DMS114 treated with DMSO at 0.1 percent for 48 hours (cell line): ENCODE results near the gene RIOX2.
"Not testable (repeated sequence)": the region's sequence is repeated elsewhere in the genome, so short reads cannot be mapped to it uniquely, and the experiment has no call there.

ENCODE experiments used
- DNase-seq: peaks from one replicate; lab custom pipeline; 2025; ENCODE audit not compliant: unreplicated experiment; lab: John Stamatoyannopoulos, UW

The RIOX2 gene

DNA sequence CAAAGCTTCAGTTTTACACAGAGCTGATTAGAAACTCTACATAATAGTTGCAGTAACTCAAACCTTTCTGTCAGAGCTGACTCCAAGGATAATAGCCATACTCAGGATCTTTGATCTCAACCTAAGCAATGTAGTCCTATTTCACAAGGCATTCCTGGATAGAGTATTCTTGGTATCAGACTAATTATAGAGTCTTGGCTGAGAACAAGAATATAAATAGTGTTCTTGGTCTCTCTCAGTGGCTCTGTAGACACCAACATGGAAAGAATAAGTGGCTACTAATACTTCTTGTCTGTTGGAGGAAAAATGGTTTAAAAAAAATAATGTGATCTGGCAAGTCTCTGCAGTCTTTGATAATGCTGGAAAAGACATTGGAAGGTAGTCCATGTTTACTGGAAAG lies 55.7 kb downstream of the RIOX2 start:
- no peak for DNase-seq

DNA sequence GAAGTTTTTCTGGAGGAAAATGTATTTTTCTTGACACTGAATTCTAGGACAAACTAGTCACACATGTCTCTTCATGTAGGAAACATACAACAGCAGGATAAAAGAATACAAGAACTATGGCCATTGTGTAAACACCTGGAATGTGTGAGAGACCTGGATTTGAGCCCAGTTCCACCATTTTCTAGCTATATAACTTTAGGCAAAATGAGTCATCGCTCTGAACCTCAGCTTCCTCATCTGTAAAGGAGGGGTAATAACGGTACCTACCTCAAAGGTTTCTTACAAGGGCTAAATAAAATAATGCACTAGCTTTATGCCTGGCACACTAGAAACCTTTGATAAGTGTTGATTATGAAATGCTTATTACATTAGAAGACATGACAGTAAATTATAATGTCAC lies 57.8 kb downstream of the RIOX2 start:
- DNase-seq, result no peak

DNA sequence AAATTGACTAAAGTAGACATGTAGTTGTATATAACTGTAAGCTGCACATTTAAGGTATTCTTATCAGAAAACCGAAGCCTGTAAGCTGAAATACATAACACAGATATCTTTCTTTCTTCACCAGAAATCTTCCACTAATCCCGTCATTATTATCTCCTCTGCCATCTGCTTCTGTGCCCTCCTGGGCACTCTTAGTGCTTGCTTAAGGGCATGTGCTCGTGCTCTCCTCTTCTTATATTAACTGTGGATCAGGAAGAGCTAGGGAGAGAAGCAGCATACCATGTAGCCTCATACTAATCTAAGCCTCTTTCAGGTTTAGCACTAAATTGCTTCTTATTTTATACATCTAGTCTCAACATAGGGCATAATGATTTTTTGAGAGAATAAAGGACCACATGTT lies 60.8 kb downstream of the RIOX2 start:
- no peak for DNase-seq

DNA sequence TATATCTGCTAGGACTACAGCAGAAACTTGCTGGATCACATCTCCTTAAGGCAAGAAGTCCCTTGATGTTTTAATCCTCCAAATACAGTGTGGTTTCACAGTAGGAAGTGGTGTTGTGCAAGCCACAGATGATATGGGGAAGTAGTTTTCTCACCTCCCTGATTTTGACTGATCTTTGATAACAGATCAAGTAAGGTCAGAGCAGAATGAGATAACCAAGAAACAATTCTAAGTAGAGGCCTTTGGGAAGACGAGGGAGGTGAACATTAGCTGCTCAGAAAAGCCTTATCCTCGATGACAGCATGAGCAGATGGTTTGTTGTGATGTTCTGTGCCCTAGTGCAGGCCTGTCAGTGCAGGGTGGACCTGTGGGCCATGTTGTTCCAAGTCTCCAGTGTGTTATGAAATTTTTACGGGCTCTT lies 61.3 kb downstream of the RIOX2 start:
- no peak for DNase-seq

DNA sequence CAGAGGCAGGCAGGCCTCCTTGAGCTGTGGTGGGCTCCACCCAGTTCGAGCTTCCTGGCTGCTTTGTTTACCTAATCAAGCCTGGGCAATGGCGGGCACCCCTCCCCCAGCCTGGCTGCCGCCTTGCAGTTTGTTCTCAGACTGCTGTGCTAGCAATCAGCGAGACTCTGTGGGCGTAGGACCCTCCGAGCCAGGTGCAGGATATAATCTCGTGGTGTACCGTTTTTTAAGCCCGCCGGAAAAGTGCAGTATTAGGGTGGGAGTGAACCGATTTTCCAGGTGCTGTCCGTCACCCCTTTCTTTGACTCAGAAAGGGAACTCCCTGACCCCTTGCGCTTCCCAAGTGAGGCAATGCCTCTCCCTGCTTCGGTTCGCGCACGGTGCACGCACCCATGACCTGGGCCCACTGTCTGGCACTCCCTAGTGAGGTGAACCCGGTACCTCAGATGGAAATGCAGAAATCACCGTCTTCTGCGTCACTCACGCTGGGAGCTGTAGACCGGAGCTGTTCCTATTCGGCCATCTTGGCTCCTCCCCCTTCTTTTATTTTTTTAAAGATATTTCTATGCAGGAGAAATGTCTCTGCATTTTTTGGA lies 61.9 kb downstream of the RIOX2 start:
- DNase-seq, result not testable (repeated sequence)

DNA sequence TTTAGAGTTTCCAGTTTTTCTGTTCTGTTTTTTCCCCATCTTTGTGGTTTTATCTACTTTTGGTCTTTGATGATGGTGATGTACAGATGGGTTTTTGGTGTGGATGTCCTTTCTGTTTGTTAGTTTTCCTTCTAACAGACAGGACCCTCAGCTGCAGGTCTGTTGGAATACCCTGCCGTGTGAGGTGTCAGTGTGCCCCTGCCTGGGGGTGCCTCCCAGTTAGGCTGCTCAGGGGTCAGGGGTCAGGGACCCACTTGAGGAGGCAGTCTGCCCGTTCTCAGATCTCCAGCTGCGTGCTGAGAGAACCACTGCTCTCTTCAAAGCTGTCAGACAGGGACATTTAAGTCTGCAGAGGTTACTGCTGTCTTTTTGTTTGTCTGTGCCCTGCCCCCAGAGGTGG lies 62.4 kb downstream of the RIOX2 start:
- DNase-seq, result not testable (repeated sequence)

DNA sequence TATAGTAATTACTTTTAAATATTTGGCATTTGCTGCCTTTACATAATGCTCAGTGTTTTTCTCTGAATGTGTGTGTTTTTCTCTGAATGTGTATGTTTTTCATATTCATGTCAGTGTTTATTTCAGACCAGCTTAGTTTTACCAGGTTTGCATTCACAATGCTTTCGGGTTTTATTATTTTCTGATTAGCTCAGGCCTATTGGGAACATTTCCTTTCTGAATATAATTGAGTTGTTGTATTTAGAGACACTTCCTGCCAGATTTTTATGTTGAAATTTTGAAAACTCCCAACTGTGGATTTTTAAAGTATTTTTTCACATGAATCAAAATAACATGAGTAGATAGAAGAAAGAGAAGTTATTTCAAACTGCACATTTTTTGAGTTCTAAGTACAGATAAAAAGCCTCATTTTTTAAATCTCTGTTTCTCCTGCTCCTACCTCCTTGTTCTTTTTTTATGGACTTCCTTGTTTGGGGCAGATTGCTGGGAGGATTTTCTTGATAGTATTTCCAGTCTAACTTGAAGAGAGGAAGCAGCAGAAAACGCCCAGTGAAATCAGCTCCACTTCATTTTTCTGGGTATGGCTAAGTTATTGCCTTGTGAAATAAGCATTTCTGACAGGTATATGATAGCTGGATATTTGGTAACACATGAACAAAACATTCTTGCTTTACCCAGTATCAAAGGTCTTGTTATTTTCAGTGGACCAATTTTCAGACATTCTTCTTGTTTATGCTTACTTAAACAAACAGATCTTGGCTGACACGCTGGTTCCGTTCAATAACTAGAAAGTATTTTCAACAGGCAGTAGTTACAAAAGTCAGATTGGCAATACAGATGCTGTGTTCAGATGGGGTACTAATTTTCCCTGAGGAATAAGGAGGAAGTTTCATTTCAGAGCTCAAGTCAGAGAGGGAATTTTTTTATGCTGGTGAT lies 70.7 kb downstream of the RIOX2 start:
- no peak for DNase-seq

DNA sequence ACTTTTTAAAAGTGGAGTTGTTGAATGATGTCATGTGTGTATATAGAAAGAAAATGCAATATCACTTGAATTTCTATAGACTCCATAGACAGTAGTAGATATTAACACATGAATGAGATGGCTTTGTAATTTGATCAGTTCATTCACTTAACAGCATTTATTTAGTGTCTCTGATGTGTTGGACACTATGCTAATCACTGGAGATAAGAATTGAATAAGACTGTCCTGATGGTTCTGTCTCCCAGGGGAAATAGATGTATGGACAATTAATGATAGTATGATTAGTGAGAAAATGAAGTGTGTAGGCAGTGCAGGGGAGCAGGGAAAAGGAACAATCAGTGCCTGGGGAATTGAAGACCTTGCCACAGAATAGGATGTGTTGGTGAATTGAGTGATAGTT lies 72.9 kb downstream of the RIOX2 start:
- DNase-seq, result no peak

DNA sequence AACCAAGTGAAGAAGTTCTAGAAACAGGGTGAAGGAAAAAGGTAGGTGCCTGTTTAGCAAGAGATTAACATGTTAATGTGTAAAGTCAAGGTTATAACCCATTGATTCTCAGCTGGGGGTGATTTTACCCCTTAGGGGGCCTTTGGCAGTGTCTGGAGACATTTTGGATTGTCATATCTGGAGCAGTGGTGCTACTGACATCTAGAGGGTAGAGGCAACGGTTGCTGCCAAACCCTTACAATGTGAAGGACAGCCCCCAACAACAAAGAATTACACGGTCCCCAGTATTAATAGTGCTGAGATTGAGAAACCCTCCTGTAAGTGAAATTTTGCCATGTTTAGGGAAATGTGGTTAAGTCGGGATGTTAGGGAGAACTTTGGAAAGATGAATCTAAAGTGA lies 75.7 kb downstream of the RIOX2 start:
- DNase-seq, result no peak

DNA sequence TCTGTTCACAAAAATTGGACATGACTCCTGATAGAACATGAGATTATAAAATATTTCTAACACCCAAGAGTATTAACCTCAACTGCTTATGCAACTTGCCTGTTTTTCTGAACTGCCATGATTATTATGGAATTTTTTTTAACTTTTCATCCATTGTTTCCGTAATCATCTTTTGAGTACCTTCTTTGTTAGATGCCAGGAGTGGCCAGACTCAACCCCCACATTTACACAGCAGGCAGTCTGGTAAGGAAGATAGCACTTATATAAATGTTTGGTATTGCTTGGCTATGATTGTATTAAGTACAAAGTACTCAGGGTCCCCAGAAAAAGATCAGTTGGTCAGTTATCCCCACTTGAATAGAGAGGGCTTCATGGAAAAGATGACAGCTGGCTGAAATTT lies 76.1 kb downstream of the RIOX2 start:
- no peak for DNase-seq

DNA sequence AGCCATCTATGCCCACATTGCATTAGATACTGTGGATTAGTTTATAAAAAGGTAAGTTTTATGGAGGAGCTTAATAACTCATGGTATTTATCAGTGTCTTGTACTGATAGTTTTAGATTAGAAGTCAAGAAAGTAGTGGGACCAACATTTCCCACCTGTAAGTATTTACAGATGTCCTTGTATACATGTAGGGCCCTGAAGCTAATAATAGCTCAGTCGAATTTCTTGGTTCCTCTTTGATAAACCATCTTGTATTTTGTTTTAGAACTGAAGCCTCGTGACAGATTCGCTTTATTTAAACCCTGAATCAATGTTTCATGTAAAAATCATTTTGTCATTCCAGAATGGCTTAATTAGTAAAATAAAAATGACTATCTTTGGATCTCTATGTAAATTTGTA lies 77.0 kb downstream of the RIOX2 start:
- DNase-seq, result no peak

DNA sequence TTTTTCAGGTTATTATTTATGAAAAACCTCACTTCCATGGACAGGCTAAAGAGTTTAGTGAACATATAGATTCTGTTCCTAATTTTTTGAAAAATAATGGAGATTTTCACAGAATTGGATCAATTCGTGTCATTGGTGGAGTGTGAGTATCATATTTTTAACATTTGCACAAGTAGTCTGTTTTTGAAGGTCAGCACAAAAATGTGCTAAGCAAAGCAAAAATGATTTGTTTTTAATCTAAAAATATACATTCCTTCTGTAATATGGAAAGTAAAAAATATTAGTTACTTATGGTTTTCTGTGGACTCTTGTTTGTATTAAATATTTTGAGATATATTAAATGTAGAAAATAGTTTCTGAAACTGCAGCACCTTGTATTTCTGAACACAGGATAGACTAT lies 79.4 kb downstream of the RIOX2 start:
- no peak for DNase-seq
